IMR-90 (cell line): Measurements from ENCODE around the gene TOR3A. TPM values are rescaled to one million over a fixed set of nuclear protein-coding genes. Genes with fewer than 3 reads are reported as not detected.

Experiments used
- ATAC-seq: fragments of 200-7000 bp; cut with Tn5 transposase; 2 replicates; pipeline ENCODE4 v1.9.1; 2020; ENCODE audit warnings: low read depth, mild to moderate bottlenecking, moderate library complexity
- BruUV-seq: library from RNA; stranded (reverse); fragments of 400-500 nt; replicated peaks from 2 replicates; lab custom pipeline; 2021; lab: Mats Ljungman, UMichigan
- CTCF ChIA-PET: fragments of 300-600 bp; formaldehyde crosslinking; extraction: SDS; loops from one replicate; lab custom pipeline; 2021; ENCODE audit warnings: antibody characterized with exemption; lab: Yijun Ruan, JAX
- POLR2A ChIA-PET: fragments of 300-600 bp; sonication (Branson Sonifier 250); formaldehyde crosslinking; loops from one replicate; lab custom pipeline; 2022; ENCODE audit warnings: antibody characterized with exemption; ENCODE audit not compliant: unreplicated experiment; lab: Charles Lee
- DNase-seq: peaks from one replicate; pipeline ENCODE4 v3.0.0; 2013
- H2AFZ ChIP-seq: replicated peaks from 2 replicates; pipeline ENCODE3; 2013; ENCODE audit warnings: low read length, mild to moderate bottlenecking; ENCODE audit not compliant: poor library complexity
- H2AK5ac ChIP-seq: 2 replicates; pipeline ENCODE4 v1.6.1; 2013; ENCODE audit warnings: low read depth, low read length, inconsistent platforms
- H2AK9ac ChIP-seq: replicated peaks from 2 replicates; pipeline ENCODE3; 2013; ENCODE audit warnings: mild to moderate bottlenecking, low read depth, low read length, moderate library complexity; ENCODE audit not compliant: poor library complexity
- H2BK120ac ChIP-seq: 2 replicates; pipeline ENCODE4 v1.6.1; 2013; ENCODE audit warnings: low read depth, low read length, inconsistent platforms
- H2BK15ac ChIP-seq: 3 replicates; pipeline ENCODE4 v1.6.1; 2013; ENCODE audit warnings: low read depth, low read length, inconsistent platforms
- H2BK20ac ChIP-seq: 2 replicates; pipeline ENCODE4 v1.6.1; 2013; ENCODE audit warnings: low read depth, mild to moderate bottlenecking, inconsistent platforms, low read length, moderate library complexity
- H2BK5ac ChIP-seq: 2 replicates; pipeline ENCODE4 v1.6.1; 2013; ENCODE audit warnings: mild to moderate bottlenecking, low read depth, low read length, inconsistent platforms; ENCODE audit not compliant: poor library complexity, severe bottlenecking
- H3K14ac ChIP-seq: replicated peaks from 2 replicates; pipeline ENCODE4 v1.6.1; 2013; ENCODE audit warnings: low read depth, low read length, inconsistent platforms
- H3K18ac ChIP-seq: 2 replicates; pipeline ENCODE4 v1.6.1; 2013; ENCODE audit warnings: low read depth, low read length, control low read depth
- H3K23ac ChIP-seq: 2 replicates; pipeline ENCODE4 v1.6.1; 2013; ENCODE audit warnings: low read depth, low read length, inconsistent platforms
- H3K27ac ChIP-seq: 2 replicates; pipeline ENCODE4 v1.5.1; 2013; ENCODE audit warnings: mild to moderate bottlenecking, control low read depth, low read length; ENCODE audit not compliant: insufficient read depth
- H3K27me3 ChIP-seq: 2 replicates; pipeline ENCODE4 v1.6.1; 2013; ENCODE audit warnings: low read length; ENCODE audit not compliant: control insufficient read depth, insufficient read depth
- H3K36me3 ChIP-seq: 2 replicates; pipeline ENCODE4 v1.6.1; 2013; ENCODE audit warnings: low read length, mixed read lengths; ENCODE audit not compliant: control insufficient read depth, insufficient read depth
- H3K4ac ChIP-seq: 2 replicates; pipeline ENCODE4 v1.6.1; 2013; ENCODE audit warnings: low read depth, low read length, inconsistent platforms
- H3K4me1 ChIP-seq: 2 replicates; pipeline ENCODE4 v1.6.1; 2013; ENCODE audit warnings: low read length, mixed read lengths; ENCODE audit not compliant: control insufficient read depth, insufficient read depth
- H3K4me2 ChIP-seq: 2 replicates; pipeline ENCODE4 v1.6.1; 2013; ENCODE audit warnings: low read depth, mild to moderate bottlenecking, control low read depth, low read length, moderate library complexity
- H3K4me3 ChIP-seq: 2 replicates; pipeline ENCODE4 v1.5.1; 2013; ENCODE audit warnings: low read depth, mild to moderate bottlenecking, control low read depth, low read length, moderate library complexity; ENCODE audit not compliant: insufficient read depth
- H3K56ac ChIP-seq: 2 replicates; pipeline ENCODE4 v1.6.1; 2013; ENCODE audit warnings: low read length, inconsistent platforms; ENCODE audit not compliant: insufficient read depth; ENCODE audit errors: extremely low read depth
- H3K79me1 ChIP-seq, 2 experiments: 2 replicates each; pipeline ENCODE4 v1.6.1; 2013; ENCODE audit warnings: low read length in 2 of 2, inconsistent platforms in 1 of 2, low read depth in 1 of 2
- H3K9ac ChIP-seq: 2 replicates; pipeline ENCODE4 v1.6.1; 2013; ENCODE audit warnings: low read depth, low read length, control low read depth
- H3K9me1 ChIP-seq: 2 replicates; pipeline ENCODE4 v1.6.1; 2013; ENCODE audit warnings: low read length, inconsistent platforms; ENCODE audit not compliant: insufficient read depth
- H3K9me3 ChIP-seq: 2 replicates; pipeline ENCODE4 v1.6.1; 2013; ENCODE audit warnings: low read length; ENCODE audit not compliant: control insufficient read depth, insufficient read depth
- H4K20me1 ChIP-seq: 2 replicates; pipeline ENCODE4 v1.6.1; 2013; ENCODE audit warnings: low read length, inconsistent platforms; ENCODE audit not compliant: insufficient read depth
- H4K5ac ChIP-seq: 2 replicates; pipeline ENCODE4 v1.6.1; 2013; ENCODE audit warnings: mild to moderate bottlenecking, low read depth, low read length, control low read depth
- H4K8ac ChIP-seq, 2 experiments: 2 replicates each; pipeline ENCODE4 v1.6.1; 2013; ENCODE audit warnings: low read depth in 2 of 2, low read length in 2 of 2, control low read depth in 1 of 2, inconsistent platforms in 1 of 2
- H4K91ac ChIP-seq: 2 replicates; pipeline ENCODE4 v1.6.1; 2013; ENCODE audit warnings: low read depth, low read length, inconsistent platforms; ENCODE audit not compliant: insufficient read depth
- BHLHE40 ChIP-seq: fragments of 150-350 bp; IDR thresholded peaks from 2 replicates; pipeline ENCODE4 v1.6.1; 2016; ENCODE audit warnings: mild to moderate bottlenecking, low read depth, low read length
- CEBPB ChIP-seq: IDR thresholded peaks from 2 replicates; pipeline ENCODE4 v1.6.1; 2012; ENCODE audit warnings: low read depth, low read length, improper control_type of control experiment
- CHD1 ChIP-seq: IDR thresholded peaks from 2 replicates; pipeline ENCODE4 v1.6.1; 2012; ENCODE audit warnings: low read depth, low read length, improper control_type of control experiment
- FOS ChIP-seq: fragments of 150-350 bp; IDR thresholded peaks from 2 replicates; pipeline ENCODE4 v1.6.1; 2016; ENCODE audit warnings: low read depth, low read length
- MAFK ChIP-seq: IDR thresholded peaks from 2 replicates; pipeline ENCODE4 v1.6.1; 2012; ENCODE audit warnings: low read depth, low read length, improper control_type of control experiment
- MAZ ChIP-seq: IDR thresholded peaks from 2 replicates; pipeline ENCODE4 v1.6.1; 2012; ENCODE audit warnings: low read depth, mild to moderate bottlenecking, low read length, improper control_type of control experiment, moderate library complexity, borderline replicate concordance
- MXI1 ChIP-seq: IDR thresholded peaks from 2 replicates; pipeline ENCODE4 v1.6.1; 2012; ENCODE audit warnings: low read depth, mild to moderate bottlenecking, low read length, moderate library complexity, borderline replicate concordance
- NFE2L2 ChIP-seq: fragments of 150-350 bp; IDR thresholded peaks from 2 replicates; pipeline ENCODE4 v1.6.1; 2016; ENCODE audit warnings: low read depth, mild to moderate bottlenecking, low read length
- POLR2A ChIP-seq: IDR thresholded peaks from 2 replicates; pipeline ENCODE4 v1.6.1; 2012; ENCODE audit warnings: mild to moderate bottlenecking, low read depth, low read length
- RAD21 ChIP-seq: IDR thresholded peaks from 2 replicates; pipeline ENCODE4 v1.6.1; 2012; ENCODE audit warnings: low read length, improper control_type of control experiment
- RCOR1 ChIP-seq: IDR thresholded peaks from 2 replicates; pipeline ENCODE4 v1.6.1; 2012; ENCODE audit warnings: mild to moderate bottlenecking, low read length, improper control_type of control experiment; ENCODE audit not compliant: insufficient replicate concordance
- RFX5 ChIP-seq: IDR thresholded peaks from 2 replicates; pipeline ENCODE4 v1.8.0; 2012; ENCODE audit warnings: low read depth, mild to moderate bottlenecking, low read length, moderate library complexity
- SMC3 ChIP-seq: fragments of 150-350 bp; IDR thresholded peaks from 2 replicates; pipeline ENCODE4 v1.6.1; 2016; ENCODE audit warnings: low read depth, mild to moderate bottlenecking, antibody characterized with exemption, low read length, moderate library complexity
- WGBS, 2 experiments: methylation state at CpG; one replicate each; pipeline versions ENCODE4 v1.1.5 to v1.1.7; 2013; ENCODE audit warnings: missing lambda C conversion rate in 2 of 2; ENCODE audit not compliant: insufficient read length in 1 of 2; ENCODE audit errors: extremely low coverage in 2 of 2; 5-methylcytosine and 5-hydroxymethylcytosine counted together
- dilution Hi-C: fragments of 300-500 bp; cut with HindIII; formaldehyde crosslinking; loops from one replicate; pipeline ENCODE4 v1.14.3; 2018; ENCODE audit warnings: low sequenced_read_pairs; ENCODE audit not compliant: unreplicated experiment
- in situ Hi-C: fragments of 300-500 bp; cut with MboI; formaldehyde crosslinking; loops from 3 replicates; pipeline ENCODE4 v1.14.3; 2019; ENCODE audit warnings: low sequenced_read_pairs, inconsistent platforms, mixed read lengths
- intact Hi-C: fragments of 100-400 bp; cut with micrococcal nuclease; formaldehyde crosslinking; loops from 2 replicates; pipeline ENCODE4 v1.10.0; 2022
- polyA plus RNA-seq, 3 experiments: library from polyadenylated mRNA; depleted of rRNA; stranded (reverse); fragments of >200 nt; gene quantifications; 2 replicates each; pipeline ENCODE4 v1.2.3, GENCODE V29; 2012; ENCODE audit warnings: low replicate concordance in 1 of 3
- total RNA-seq: library from RNA; depleted of rRNA; stranded (reverse); fragments of >200 nt; gene quantifications from 2 replicates; pipeline ENCODE4 v1.2.3, GENCODE V29; 2012
- TF ChIP-seq, protein P1 (sequence below): fragments of 150-350 bp; IDR thresholded peaks from 2 replicates; pipeline ENCODE4 v1.6.1; 2016; ENCODE audit warnings: low read depth, mild to moderate bottlenecking, low read length, moderate library complexity, borderline replicate concordance
- TF ChIP-seq, protein P2 (sequence below): conservative IDR thresholded peaks from 2 replicates; pipeline ENCODE4 v1.5.1; 2012; ENCODE audit warnings: mild to moderate bottlenecking, low read depth, low read length, improper control_type of control experiment

Gene TOR3A
- total and polyA plus RNA-seq, 2 of the 4 experiments (the other 2 are of a cell fraction), result 16.8 to 22.2 TPM

- H3K4me1 ChIP-seq, result peaks cover 11% of the 10 kb centered on the region
- H3K18ac ChIP-seq, result peak overlapping the region; percentile 76
- H3K9ac ChIP-seq, result peak overlapping the region; percentile 80
- H3K23ac ChIP-seq, result peak overlapping the region; percentile 85; the same call in 1 of the 2 replicates
- peak overlapping the region; percentile 88 for H3K4ac ChIP-seq
- H3K9me1 ChIP-seq, result no peaks in the 10 kb centered on the region; the same call in 1 of the 2 replicates
- peak overlapping the region; percentile 96 for H3K56ac ChIP-seq
- H2BK15ac ChIP-seq, result peak overlapping the region; percentile 65
- no TSS peak for BruUV-seq
- H4K5ac ChIP-seq, result peak overlapping the region; percentile 46
- WGBS, 2 experiments, result no CpG with 5 or more reads among the region's 2 CpGs
- peak overlapping the region; percentile 93 for H2BK5ac ChIP-seq
- peak overlapping the region; percentile 87 for H3K4me2 ChIP-seq
- no peaks in the 10 kb centered on the region for H3K27me3 ChIP-seq
- peaks cover 2 to 28% of the 10 kb centered on the region in 2 experiments for H3K79me1 ChIP-seq
- peak overlapping the region; percentile 15 for H2AK9ac ChIP-seq
- peaks cover 2% of the 10 kb centered on the region; the same call in 1 of the 2 replicates for H3K36me3 ChIP-seq
- ATAC-seq, result peak; percentile 88
- dilution Hi-C loops (no loop called here), in situ Hi-C loops (no loop called here), intact Hi-C loops (loop anchor here (5.0 kb wide), 1 partner anchor 34 kb away; no protein-coding TSS in a partner anchor)
- peak overlapping the region; percentile 79 for H2AK5ac ChIP-seq
- H4K8ac ChIP-seq, result peak overlapping the region in 1 of 2 experiments; percentile 95; a peak in 3 of 4 replicates
- peak overlapping the region; percentile 93 for H4K91ac ChIP-seq
- no peak overlapping the region for H2AFZ ChIP-seq
- peak; percentile 99 for DNase-seq
- H2BK120ac ChIP-seq, result peak overlapping the region; percentile 86
- CTCF ChIA-PET, result no interaction called here
- POLR2A ChIA-PET, result no interaction called here
- H4K20me1 ChIP-seq, result peaks cover 32% of the 10 kb centered on the region
- peak overlapping the region; percentile 81; the same call in 1 of the 2 replicates for H2BK20ac ChIP-seq
- H3K9me3 ChIP-seq, result no peaks in the 10 kb centered on the region
- H3K14ac ChIP-seq, result peak overlapping the region; percentile 88
- H3K27ac ChIP-seq, result peak overlapping the region; percentile 88
- H3K4me3 ChIP-seq, result peak overlapping the region; percentile 56
- TF ChIP-seq NFE2L2, result no peak
- TF ChIP-seq MAFK, result peak; percentile 30; the same call in 1 of the 2 replicates
- peak; percentile 24; the same call in 1 of the 2 replicates for TF ChIP-seq RAD21
- TF ChIP-seq, protein P1, sequence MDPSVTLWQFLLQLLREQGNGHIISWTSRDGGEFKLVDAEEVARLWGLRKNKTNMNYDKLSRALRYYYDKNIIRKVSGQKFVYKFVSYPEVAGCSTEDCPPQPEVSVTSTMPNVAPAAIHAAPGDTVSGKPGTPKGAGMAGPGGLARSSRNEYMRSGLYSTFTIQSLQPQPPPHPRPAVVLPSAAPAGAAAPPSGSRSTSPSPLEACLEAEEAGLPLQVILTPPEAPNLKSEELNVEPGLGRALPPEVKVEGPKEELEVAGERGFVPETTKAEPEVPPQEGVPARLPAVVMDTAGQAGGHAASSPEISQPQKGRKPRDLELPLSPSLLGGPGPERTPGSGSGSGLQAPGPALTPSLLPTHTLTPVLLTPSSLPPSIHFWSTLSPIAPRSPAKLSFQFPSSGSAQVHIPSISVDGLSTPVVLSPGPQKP, result no peak
- TF ChIP-seq MXI1, result peak; percentile 63; the same call in 1 of the 2 replicates
- TF ChIP-seq FOS, result peak; percentile 45; the same call in 1 of the 2 replicates
- no peak for TF ChIP-seq RFX5
- peak; percentile 99 for TF ChIP-seq POLR2A
- no peak for TF ChIP-seq SMC3
- TF ChIP-seq CEBPB, result peak; percentile 48; the same call in 1 of the 2 replicates
- TF ChIP-seq, protein P2, sequence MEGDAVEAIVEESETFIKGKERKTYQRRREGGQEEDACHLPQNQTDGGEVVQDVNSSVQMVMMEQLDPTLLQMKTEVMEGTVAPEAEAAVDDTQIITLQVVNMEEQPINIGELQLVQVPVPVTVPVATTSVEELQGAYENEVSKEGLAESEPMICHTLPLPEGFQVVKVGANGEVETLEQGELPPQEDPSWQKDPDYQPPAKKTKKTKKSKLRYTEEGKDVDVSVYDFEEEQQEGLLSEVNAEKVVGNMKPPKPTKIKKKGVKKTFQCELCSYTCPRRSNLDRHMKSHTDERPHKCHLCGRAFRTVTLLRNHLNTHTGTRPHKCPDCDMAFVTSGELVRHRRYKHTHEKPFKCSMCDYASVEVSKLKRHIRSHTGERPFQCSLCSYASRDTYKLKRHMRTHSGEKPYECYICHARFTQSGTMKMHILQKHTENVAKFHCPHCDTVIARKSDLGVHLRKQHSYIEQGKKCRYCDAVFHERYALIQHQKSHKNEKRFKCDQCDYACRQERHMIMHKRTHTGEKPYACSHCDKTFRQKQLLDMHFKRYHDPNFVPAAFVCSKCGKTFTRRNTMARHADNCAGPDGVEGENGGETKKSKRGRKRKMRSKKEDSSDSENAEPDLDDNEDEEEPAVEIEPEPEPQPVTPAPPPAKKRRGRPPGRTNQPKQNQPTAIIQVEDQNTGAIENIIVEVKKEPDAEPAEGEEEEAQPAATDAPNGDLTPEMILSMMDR, result no peak
- TF ChIP-seq RCOR1, result no peak
- TF ChIP-seq MAZ, result no peak
- peak; percentile 72; the same call in 1 of the 2 replicates for TF ChIP-seq BHLHE40
- no peak for TF ChIP-seq CHD1
Observed at GRCh38 chr1:179142889-179143299, 61.0 kb downstream of the TOR3A start.
